OCI-LY3 (cell line): ENCODE results near the gene LBP.

ENCODE experiments used
- H2AFZ ChIP-seq: fragments of 200-600, 300-600 bp; shearing (Covaris generic); 2 replicates; pipeline ENCODE4 v1.6.0; 2014; ENCODE audit warnings: antibody characterized with exemption, low read depth, low read length
- H3K27ac ChIP-seq: fragments of 200-600, 300-600 bp; sonication (generic); 2 replicates; pipeline ENCODE4 v1.5.1; 2014; ENCODE audit warnings: mild to moderate bottlenecking, low read length, moderate library complexity, mixed read lengths
- H3K27me3 ChIP-seq: fragments of 200-600, 300-600 bp; sonication (generic); 2 replicates; pipeline ENCODE4 v1.6.1; 2014; ENCODE audit warnings: low read depth, low read length, mixed read lengths
- H3K36me3 ChIP-seq: fragments of 200-600, 300-600 bp; sonication (generic); replicated peaks from 2 replicates; pipeline ENCODE3; 2014; ENCODE audit warnings: low read depth, low read length, mixed read lengths
- H3K4me1 ChIP-seq: fragments of 300-600, 200-600 bp; sonication (generic); 2 replicates; pipeline ENCODE4 v1.6.1; 2014; ENCODE audit warnings: low read length, mixed read lengths
- H3K4me2 ChIP-seq: fragments of 200-600, 300-600 bp; sonication (generic); 2 replicates; pipeline ENCODE4 v1.6.1; 2014; ENCODE audit warnings: low read length, mixed read lengths
- H3K4me3 ChIP-seq: fragments of 300-600, 200-600 bp; sonication (generic); 2 replicates; pipeline ENCODE4 v1.5.1; 2014; ENCODE audit warnings: antibody characterized with exemption, mild to moderate bottlenecking, low read length, moderate library complexity
- H3K79me2 ChIP-seq: fragments of 300-600, 200-600 bp; shearing (Covaris generic); 2 replicates; pipeline ENCODE4 v1.6.1; 2014; ENCODE audit warnings: mild to moderate bottlenecking, low read length, mixed read lengths
- H3K9ac ChIP-seq: fragments of 300-600, 200-600 bp; shearing (Covaris generic); 2 replicates; pipeline ENCODE4 v1.6.0; 2014; ENCODE audit warnings: mild to moderate bottlenecking, low read length, moderate library complexity
- H3K9me3 ChIP-seq: fragments of 200-600, 300-600 bp; shearing (Covaris generic); 2 replicates; pipeline ENCODE4 v1.6.1; 2014; ENCODE audit warnings: low read length, mixed read lengths; ENCODE audit not compliant: insufficient read depth
- H4K20me1 ChIP-seq: fragments of 200-600, 300-600 bp; sonication (generic); 2 replicates; pipeline ENCODE4 v1.6.1; 2016; ENCODE audit warnings: low read length, mixed read lengths; ENCODE audit not compliant: insufficient read depth
- EZH2phosphoT487 ChIP-seq: fragments of 200-600 bp; shearing (Covaris generic); IDR thresholded peaks from 2 replicates; pipeline ENCODE4 v1.6.1; 2018; ENCODE audit warnings: antibody characterized with exemption, mixed run types, low read depth
- TF ChIP-seq, protein P1 (sequence below): fragments of 200-600, 300-600 bp; sonication (generic); IDR thresholded peaks from 2 replicates; pipeline ENCODE4 v1.5.1; 2014; ENCODE audit warnings: antibody characterized with exemption, low read length, low read depth

The LBP gene

DNA sequence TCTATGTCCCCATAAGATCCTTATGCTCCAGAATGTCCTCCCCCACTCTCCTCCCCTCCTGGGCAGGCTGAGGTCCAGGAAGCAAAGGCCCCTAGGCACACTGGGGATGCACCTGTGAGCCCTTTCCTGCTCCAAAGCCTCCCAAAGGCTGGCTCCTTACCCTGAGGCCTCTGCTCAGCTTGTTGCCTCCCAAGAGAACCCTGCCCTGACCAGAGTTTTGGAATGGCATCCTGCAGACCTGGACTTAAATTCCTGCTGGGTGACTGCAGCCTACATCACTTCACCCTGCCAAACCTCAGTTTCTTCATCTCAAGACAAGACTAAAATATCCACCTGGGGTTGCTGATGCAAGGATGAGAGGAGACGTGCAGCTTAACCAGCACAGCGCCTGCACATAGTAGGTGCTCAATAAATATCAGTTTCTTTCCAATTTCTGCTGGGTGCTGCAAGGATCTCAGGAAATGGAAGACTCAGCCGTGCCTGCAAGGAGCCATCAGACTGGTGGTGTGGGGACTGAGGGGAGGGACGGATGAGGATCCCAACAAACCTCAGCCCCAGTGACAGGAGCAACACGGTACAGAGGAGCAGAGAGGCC is 2.1 kb upstream of the LBP start:
- TF ChIP-seq, protein P1, sequence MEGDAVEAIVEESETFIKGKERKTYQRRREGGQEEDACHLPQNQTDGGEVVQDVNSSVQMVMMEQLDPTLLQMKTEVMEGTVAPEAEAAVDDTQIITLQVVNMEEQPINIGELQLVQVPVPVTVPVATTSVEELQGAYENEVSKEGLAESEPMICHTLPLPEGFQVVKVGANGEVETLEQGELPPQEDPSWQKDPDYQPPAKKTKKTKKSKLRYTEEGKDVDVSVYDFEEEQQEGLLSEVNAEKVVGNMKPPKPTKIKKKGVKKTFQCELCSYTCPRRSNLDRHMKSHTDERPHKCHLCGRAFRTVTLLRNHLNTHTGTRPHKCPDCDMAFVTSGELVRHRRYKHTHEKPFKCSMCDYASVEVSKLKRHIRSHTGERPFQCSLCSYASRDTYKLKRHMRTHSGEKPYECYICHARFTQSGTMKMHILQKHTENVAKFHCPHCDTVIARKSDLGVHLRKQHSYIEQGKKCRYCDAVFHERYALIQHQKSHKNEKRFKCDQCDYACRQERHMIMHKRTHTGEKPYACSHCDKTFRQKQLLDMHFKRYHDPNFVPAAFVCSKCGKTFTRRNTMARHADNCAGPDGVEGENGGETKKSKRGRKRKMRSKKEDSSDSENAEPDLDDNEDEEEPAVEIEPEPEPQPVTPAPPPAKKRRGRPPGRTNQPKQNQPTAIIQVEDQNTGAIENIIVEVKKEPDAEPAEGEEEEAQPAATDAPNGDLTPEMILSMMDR: no peak
- TF ChIP-seq EZH2phosphoT487: no peak

DNA sequence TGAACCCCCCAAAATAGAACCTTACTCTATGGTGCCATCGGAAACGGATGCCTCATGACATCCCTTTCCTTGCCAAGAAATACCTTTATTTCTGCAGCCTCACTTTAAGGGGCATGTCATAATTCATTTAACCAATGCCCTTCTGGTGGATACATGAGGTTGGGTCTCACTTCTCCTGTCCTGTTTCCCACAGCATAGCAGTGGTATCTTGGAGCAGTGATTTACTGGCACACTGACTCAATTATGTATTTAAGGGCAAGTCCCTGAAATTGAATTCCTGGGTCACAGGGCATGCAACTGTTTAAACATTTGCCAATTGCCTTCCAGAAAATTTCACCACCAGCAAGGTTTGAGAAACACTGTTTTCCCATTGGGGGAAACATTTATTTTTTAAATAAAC is 639 bp upstream of the LBP start:
- Histone ChIP-seq H2AFZ (no peak overlapping the region), H3K9ac (no peak overlapping the region), H3K79me2 (no peaks in the 10 kb centered on the region), H3K4me2 (no peak overlapping the region), H3K27ac (no peak overlapping the region), H4K20me1 (no peaks in the 10 kb centered on the region), H3K4me1 (no peaks in the 10 kb centered on the region), H3K4me3 (no peak overlapping the region), H3K27me3 (peaks cover 21% of the 10 kb centered on the region), H3K36me3 (no peaks in the 10 kb centered on the region), H3K9me3 (no peaks in the 10 kb centered on the region)
- TF ChIP-seq, protein P1: no peak
- no peak for TF ChIP-seq EZH2phosphoT487

More for the DNA sequence above, 2.1 kb upstream of the LBP start:
- Histone ChIP-seq H3K36me3 (no peaks in the 10 kb centered on the region), H4K20me1 (no peaks in the 10 kb centered on the region), H3K4me1 (no peaks in the 10 kb centered on the region), H3K9ac (no peak overlapping the region), H2AFZ (no peak overlapping the region), H3K4me3 (no peak overlapping the region), H3K27ac (no peak overlapping the region), H3K79me2 (no peaks in the 10 kb centered on the region), H3K9me3 (no peaks in the 10 kb centered on the region), H3K4me2 (no peak overlapping the region), H3K27me3 (peaks cover 26% of the 10 kb centered on the region)

DNA sequence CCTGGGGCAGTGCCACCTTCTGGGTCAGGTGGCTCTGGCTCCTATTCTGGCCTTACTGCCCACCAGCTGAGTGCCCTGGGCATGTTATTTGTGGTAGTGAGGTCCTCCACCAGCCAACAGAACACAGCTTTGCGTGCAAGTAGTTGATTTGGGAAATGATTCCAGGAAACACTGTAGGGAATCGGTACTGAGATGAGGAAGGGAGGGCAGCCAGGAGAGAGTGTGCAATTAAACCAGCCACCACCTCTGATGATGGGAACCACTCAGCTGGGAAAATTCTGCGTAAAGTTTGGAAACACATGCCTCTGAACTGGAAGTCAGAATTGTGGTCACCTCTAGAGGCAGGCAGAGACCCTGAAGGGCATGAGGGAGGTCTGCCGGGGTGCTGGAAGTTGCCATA is 459 bp downstream of the LBP start:
- Histone ChIP-seq H3K27ac (no peak overlapping the region), H3K4me3 (no peak overlapping the region), H3K36me3 (no peaks in the 10 kb centered on the region), H3K4me2 (no peak overlapping the region), H3K4me1 (no peaks in the 10 kb centered on the region), H3K9ac (no peak overlapping the region), H4K20me1 (no peaks in the 10 kb centered on the region), H2AFZ (no peak overlapping the region), H3K9me3 (no peaks in the 10 kb centered on the region), H3K79me2 (no peaks in the 10 kb centered on the region), H3K27me3 (peaks cover 18% of the 10 kb centered on the region)
- TF ChIP-seq, protein P1: no peak
- TF ChIP-seq EZH2phosphoT487: no peak

DNA sequence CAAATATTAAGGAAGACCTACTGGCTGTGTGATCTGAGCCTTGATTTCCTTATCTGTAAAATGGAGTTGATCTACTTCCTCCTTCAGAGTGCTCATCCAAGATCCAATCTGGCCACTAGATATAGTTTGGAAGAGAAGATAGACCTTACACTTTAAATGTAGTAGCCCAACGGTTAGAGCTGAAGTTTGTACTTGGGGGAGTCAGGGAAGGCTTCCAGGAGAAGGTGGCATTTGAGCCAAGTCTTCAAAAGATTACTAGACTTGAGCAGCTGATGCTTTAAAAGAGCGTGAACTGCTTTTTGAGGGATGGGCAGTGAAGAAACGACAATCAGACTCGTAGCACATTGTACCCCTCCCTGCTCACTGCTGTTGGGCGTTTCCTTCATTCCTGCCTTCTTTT is 3.6 kb downstream of the LBP start:
- no peaks in the 10 kb centered on the region for H3K4me1 ChIP-seq
- no peaks in the 10 kb centered on the region for H3K79me2 ChIP-seq
- H3K9ac ChIP-seq: no peak overlapping the region
- H3K27me3 ChIP-seq: peaks cover 15% of the 10 kb centered on the region
- H3K36me3 ChIP-seq: no peaks in the 10 kb centered on the region
- H3K4me2 ChIP-seq: no peak overlapping the region
- H3K9me3 ChIP-seq: no peaks in the 10 kb centered on the region
- H2AFZ ChIP-seq: no peak overlapping the region
- H3K4me3 ChIP-seq: no peak overlapping the region
- no peak for TF ChIP-seq EZH2phosphoT487
- TF ChIP-seq, protein P1: no peak
- no peaks in the 10 kb centered on the region for H4K20me1 ChIP-seq
- no peak overlapping the region for H3K27ac ChIP-seq
